Activated CD4-positive, alpha-beta memory T cell treated with anti-CD3 and anti-CD28 coated beads for 36 hours (primary cell): ENCODE results near the gene TDRD7. TPM values are rescaled to one million over a fixed set of nuclear protein-coding genes. Genes with fewer than 3 reads are reported as not detected.

ENCODE experiments used
- CTCF ChIA-PET: fragments of 350-600 bp; sonication (Branson Sonifier 250); formaldehyde crosslinking; loops from one replicate; lab custom pipeline; 2021; ENCODE audit warnings: antibody characterized with exemption, inconsistent platforms; lab: Charles Lee
- POLR2A ChIA-PET: fragments of 350-600 bp; sonication (Branson Sonifier 250); formaldehyde crosslinking; loops from one replicate; lab custom pipeline; 2021; ENCODE audit warnings: antibody characterized with exemption; lab: Charles Lee
- DNase-seq: peaks from one replicate; pipeline ENCODE4 v3.0.0-alpha.2; 2020
- H3K27ac Mint-ChIP-seq: one replicate; pipeline ENCODE4 v1.8.0; 2021; ENCODE audit warnings: mixed read lengths
- H3K27me3 Mint-ChIP-seq: one replicate; pipeline ENCODE4 v1.8.0; 2021; ENCODE audit warnings: mixed read lengths
- H3K36me3 Mint-ChIP-seq: one replicate; pipeline ENCODE4 v1.8.0; 2021; ENCODE audit warnings: mixed read lengths
- H3K4me1 Mint-ChIP-seq: one replicate; pipeline ENCODE4 v1.8.0; 2021; ENCODE audit warnings: low read depth, mixed read lengths
- H3K4me3 Mint-ChIP-seq: one replicate; pipeline ENCODE4 v1.8.0; 2021; ENCODE audit warnings: mild to moderate bottlenecking, mixed read lengths
- H3K9me3 Mint-ChIP-seq: one replicate; pipeline ENCODE4 v1.8.0; 2021; ENCODE audit warnings: mixed read lengths
- intact Hi-C: fragments of 100-400 bp; cut with micrococcal nuclease; formaldehyde crosslinking; loops from one replicate; pipeline ENCODE4 v1.15.1; 2023
- total RNA-seq, 2 experiments: library from RNA; stranded (reverse); gene quantifications; one replicate each; pipeline ENCODE4 v1.2.3, GENCODE V29; 2021

TDRD7 gene
- total RNA-seq, 2 experiments from 2014 or later: 12.3 to 12.5 TPM

- intact Hi-C loops: no loop called here
- peaks cover 4% of the 10 kb centered on the region for H3K36me3 Mint-ChIP-seq
- CTCF ChIA-PET: interaction anchor here (1.6 to 2.3 kb wide), 3 partner anchors 75 to 137 kb away, joined by 4 to 8 read pairs (median 6); no protein-coding TSS in a partner anchor
- POLR2A ChIA-PET: no interaction called here
- no peak overlapping the region for H3K27ac Mint-ChIP-seq
- no peak overlapping the region for H3K4me3 Mint-ChIP-seq
- H3K27me3 Mint-ChIP-seq: no peaks in the 10 kb centered on the region
- H3K4me1 Mint-ChIP-seq: no peaks in the 10 kb centered on the region
- H3K9me3 Mint-ChIP-seq: no peaks in the 10 kb centered on the region
- no peak for DNase-seq
Observed at GRCh38 chr9:97462159-97462558, 50.3 kb downstream of the TDRD7 start.

- POLR2A ChIA-PET: no interaction called here
- intact Hi-C loops: no loop called here
- CTCF ChIA-PET: interaction anchor here (1.6 to 2.3 kb wide), 2 partner anchors 76 to 136 kb away, joined by 4 to 6 read pairs; no protein-coding TSS in a partner anchor
- no peak overlapping the region for H3K27ac Mint-ChIP-seq
- no peaks in the 10 kb centered on the region for H3K4me1 Mint-ChIP-seq
- H3K27me3 Mint-ChIP-seq: no peaks in the 10 kb centered on the region
- H3K9me3 Mint-ChIP-seq: no peaks in the 10 kb centered on the region
- H3K4me3 Mint-ChIP-seq: no peak overlapping the region
- no peak for DNase-seq
- H3K36me3 Mint-ChIP-seq: peaks cover 4% of the 10 kb centered on the region
Observed at GRCh38 chr9:97462914-97463313, 51.0 kb downstream of the TDRD7 start.

- peaks cover 8% of the 10 kb centered on the region for H3K36me3 Mint-ChIP-seq
Observed at GRCh38 chr9:97468658-97469448, 57.0 kb downstream of the TDRD7 start.

GRCh38 chr9:97470076-97470475 lies 58.2 kb downstream of the TDRD7 start:
- H3K9me3 Mint-ChIP-seq: no peaks in the 10 kb centered on the region
- POLR2A ChIA-PET: no interaction called here
- peaks cover 14% of the 10 kb centered on the region for H3K36me3 Mint-ChIP-seq
- DNase-seq: peak; percentile 9
- H3K4me1 Mint-ChIP-seq: no peaks in the 10 kb centered on the region
- H3K27me3 Mint-ChIP-seq: no peaks in the 10 kb centered on the region
- intact Hi-C loops: no loop called here
- no peak overlapping the region for H3K27ac Mint-ChIP-seq
- no peak overlapping the region for H3K4me3 Mint-ChIP-seq
- CTCF ChIA-PET: interaction anchor here (1.0 to 7.6 kb wide), 9 partner anchors 12 to 145 kb away, joined by 3 to 225 read pairs (median 8); partner anchors contain the start of genes TDRD7 and TMOD1

More at GRCh38 chr9:97468658-97469448, 57.0 kb downstream of the TDRD7 start:
- Mint-ChIP-seq H3K9me3 (no peaks in the 10 kb centered on the region), H3K4me3 (no peak overlapping the region), H3K27ac (no peak overlapping the region), H3K27me3 (no peaks in the 10 kb centered on the region), H3K4me1 (no peaks in the 10 kb centered on the region)
- CTCF ChIA-PET: interaction anchor here (0.6 to 7.6 kb wide), 22 partner anchors 10 to 377 kb away, joined by 3 to 225 read pairs (median 4); partner anchors contain the start of genes TDRD7 and TMOD1
- peak; percentile 63 for DNase-seq
- intact Hi-C loops: loop anchor here (1.0 kb wide), 2 partner anchors 129 to 146 kb away; no protein-coding TSS in a partner anchor
- POLR2A ChIA-PET: interaction anchor here (0.9 kb wide), 1 partner anchor 130 kb away, joined by 3 read pairs; no protein-coding TSS in a partner anchor

GRCh38 chr9:97473717-97474116 lies 61.8 kb downstream of the TDRD7 start:
- Mint-ChIP-seq H3K9me3 (no peaks in the 10 kb centered on the region), H3K27me3 (no peaks in the 10 kb centered on the region), H3K27ac (no peak overlapping the region), H3K36me3 (peaks cover 17% of the 10 kb centered on the region), H3K4me3 (no peak overlapping the region), H3K4me1 (no peaks in the 10 kb centered on the region)
- intact Hi-C loops: no loop called here
- ChIA-PET CTCF (interaction anchor here (0.7 to 1.9 kb wide), 4 partner anchors 57 to 141 kb away, joined by 3 to 18 read pairs (median 4); no protein-coding TSS in a partner anchor), POLR2A (no interaction called here)
- DNase-seq: no peak

GRCh38 chr9:97474372-97474925 lies 62.6 kb downstream of the TDRD7 start:
- H3K36me3 Mint-ChIP-seq: peaks cover 20% of the 10 kb centered on the region
- no peaks in the 10 kb centered on the region for H3K4me1 Mint-ChIP-seq
- H3K9me3 Mint-ChIP-seq: no peaks in the 10 kb centered on the region
- H3K27me3 Mint-ChIP-seq: no peaks in the 10 kb centered on the region
- no peak for DNase-seq
- no peak overlapping the region for H3K27ac Mint-ChIP-seq
- intact Hi-C loops: no loop called here
- CTCF ChIA-PET: interaction anchor here (1.9 kb wide), 1 partner anchor 124 kb away, joined by 18 read pairs; no protein-coding TSS in a partner anchor
- H3K4me3 Mint-ChIP-seq: no peak overlapping the region
- POLR2A ChIA-PET: no interaction called here

- ChIA-PET POLR2A (no interaction called here), CTCF (interaction anchor here (1.9 kb wide), 1 partner anchor 123 kb away, joined by 18 read pairs; no protein-coding TSS in a partner anchor)
- Mint-ChIP-seq H3K36me3 (peaks cover 24% of the 10 kb centered on the region), H3K4me1 (no peaks in the 10 kb centered on the region), H3K27ac (no peak overlapping the region), H3K9me3 (no peaks in the 10 kb centered on the region), H3K4me3 (no peak overlapping the region), H3K27me3 (no peaks in the 10 kb centered on the region)
- DNase-seq: no peak
- intact Hi-C loops: no loop called here
Observed at GRCh38 chr9:97475059-97475458, 63.2 kb downstream of the TDRD7 start.

GRCh38 chr9:97478301-97478981 lies 66.5 kb downstream of the TDRD7 start:
- Mint-ChIP-seq H3K4me3 (no peak overlapping the region), H3K27me3 (no peaks in the 10 kb centered on the region), H3K4me1 (no peaks in the 10 kb centered on the region), H3K36me3 (peaks cover 46% of the 10 kb centered on the region), H3K27ac (no peak overlapping the region), H3K9me3 (peaks cover 4% of the 10 kb centered on the region)
- CTCF ChIA-PET: interaction anchor here (1.3 kb wide), 1 partner anchor 120 kb away, joined by 3 read pairs; no protein-coding TSS in a partner anchor
- DNase-seq: no peak
- POLR2A ChIA-PET: no interaction called here
- intact Hi-C loops: no loop called here

- peaks cover 47% of the 10 kb centered on the region for H3K36me3 Mint-ChIP-seq
- no peak overlapping the region for H3K27ac Mint-ChIP-seq
- H3K9me3 Mint-ChIP-seq: peaks cover 4% of the 10 kb centered on the region
- no peaks in the 10 kb centered on the region for H3K27me3 Mint-ChIP-seq
- CTCF ChIA-PET: interaction anchor here (0.8 to 3.2 kb wide), 2 partner anchors 21 to 119 kb away, joined by 3 to 16 read pairs; no protein-coding TSS in a partner anchor
- intact Hi-C loops: no loop called here
- H3K4me1 Mint-ChIP-seq: no peaks in the 10 kb centered on the region
- DNase-seq: no peak
- POLR2A ChIA-PET: no interaction called here
- H3K4me3 Mint-ChIP-seq: no peak overlapping the region
Observed at GRCh38 chr9:97479496-97480159, 67.7 kb downstream of the TDRD7 start.

GRCh38 chr9:97480174-97480573 lies 68.3 kb downstream of the TDRD7 start:
- ChIA-PET CTCF (interaction anchor here (0.8 to 3.2 kb wide), 3 partner anchors 12 to 118 kb away, joined by 3 to 16 read pairs (median 3); no protein-coding TSS in a partner anchor), POLR2A (no interaction called here)
- H3K27ac Mint-ChIP-seq: no peak overlapping the region
- peaks cover 43% of the 10 kb centered on the region for H3K36me3 Mint-ChIP-seq
- H3K9me3 Mint-ChIP-seq: peaks cover 4% of the 10 kb centered on the region
- no peaks in the 10 kb centered on the region for H3K27me3 Mint-ChIP-seq
- intact Hi-C loops: no loop called here
- no peak overlapping the region for H3K4me3 Mint-ChIP-seq
- DNase-seq: no peak
- no peaks in the 10 kb centered on the region for H3K4me1 Mint-ChIP-seq

GRCh38 chr9:97480749-97481148 lies 68.9 kb downstream of the TDRD7 start:
- H3K27ac Mint-ChIP-seq: no peak overlapping the region
- peaks cover 44% of the 10 kb centered on the region for H3K36me3 Mint-ChIP-seq
- intact Hi-C loops: no loop called here
- no peak overlapping the region for H3K4me3 Mint-ChIP-seq
- no peak for DNase-seq
- H3K27me3 Mint-ChIP-seq: no peaks in the 10 kb centered on the region
- ChIA-PET CTCF (interaction anchor here (1.0 to 3.2 kb wide), 2 partner anchors 12 to 118 kb away, joined by 3 to 16 read pairs; no protein-coding TSS in a partner anchor), POLR2A (interaction anchor here (0.6 kb wide), 1 partner anchor 27 kb away, joined by 3 read pairs; no protein-coding TSS in a partner anchor)
- H3K4me1 Mint-ChIP-seq: no peaks in the 10 kb centered on the region
- H3K9me3 Mint-ChIP-seq: peaks cover 4% of the 10 kb centered on the region
